Measurements from ENCODE around the gene PLCZ1. TPM values are rescaled to one million over a fixed set of nuclear protein-coding genes. Genes with fewer than 3 reads are reported as not detected.

The PLCZ1 gene
- total RNA-seq, 1 donor: 0.18 TPM

- peak; percentile 83 for DNase-seq (ENCODE audit: low read depth)
- no peak for TF ChIP-seq CTCF (IDR thresholded peaks at IDR 0.05; ENCODE audit: insufficient read depth, low read length)
- no peak overlapping the region for H3K4me3 ChIP-seq (ENCODE audit: low read depth, low read length)
These were observed 94.1 kb downstream of the PLCZ1 start for GRCh38 chr12:18643681-18644080.

DNA sequence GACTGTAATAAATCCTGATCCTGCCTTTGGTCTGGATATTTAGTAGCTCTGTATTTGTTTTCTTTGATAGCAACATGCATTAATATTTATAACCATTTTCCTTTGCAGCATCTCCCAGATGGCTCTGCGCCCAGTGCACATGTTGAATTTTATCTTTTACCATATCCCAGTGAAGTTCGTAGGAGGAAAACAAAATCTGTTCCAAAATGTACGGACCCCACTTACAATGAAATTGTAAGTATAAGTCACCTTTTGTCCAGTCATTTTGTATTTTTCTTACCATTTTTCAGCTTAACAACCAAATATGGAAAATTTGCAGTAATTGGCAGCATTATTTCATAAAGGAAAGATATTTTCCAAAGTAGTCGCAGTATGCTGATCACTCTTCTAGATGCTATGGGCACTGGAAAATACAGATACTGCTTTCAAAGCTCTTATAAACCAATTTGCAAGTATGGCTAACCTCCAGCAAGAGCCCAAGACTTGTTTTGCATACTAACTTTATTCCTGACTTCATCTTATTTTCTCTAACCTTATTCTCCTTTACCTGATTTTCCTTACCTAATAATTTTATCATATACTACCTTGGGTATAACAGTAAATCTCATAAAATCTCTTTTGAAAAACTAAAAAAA, 97.4 kb downstream of the PLCZ1 start:
- no peak for TF ChIP-seq CTCF (IDR thresholded peaks at IDR 0.05; ENCODE audit: insufficient read depth, low read length)
- no peak overlapping the region for H3K4me3 ChIP-seq (ENCODE audit: low read depth, low read length)

DNA sequence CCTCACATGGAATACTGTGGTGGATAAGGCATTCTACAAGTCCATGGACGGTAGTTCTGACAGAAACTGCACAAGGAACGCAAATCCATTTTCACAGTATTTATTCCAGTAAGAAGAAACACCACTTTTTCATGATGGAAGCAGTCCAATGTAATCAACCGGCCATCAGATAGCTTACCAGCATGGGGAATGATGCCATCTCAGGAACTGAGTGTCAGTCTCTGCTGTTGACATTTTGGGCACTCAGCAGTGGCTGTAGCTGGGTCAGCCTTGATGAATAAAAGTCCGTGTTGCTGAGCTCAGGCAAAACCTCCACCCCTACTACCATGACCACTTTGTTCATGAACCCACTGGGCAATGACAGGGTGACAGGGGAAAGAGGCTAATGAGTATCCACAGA, 103.4 kb downstream of the PLCZ1 start:
- no peak overlapping the region for H3K4me3 ChIP-seq (ENCODE audit: low read depth, low read length)
- DNase-seq (ENCODE audit: low read depth): no peak
- TF ChIP-seq CTCF (IDR thresholded peaks at IDR 0.05; ENCODE audit: insufficient read depth, low read length): no peak

More for the DNA sequence above, 97.4 kb downstream of the PLCZ1 start:
- DNase-seq (ENCODE audit: low read depth): no peak

Other genes with a start within 250 kb of the PLCZ1 start
- gene CAPZA3, start 107 bp upstream of the PLCZ1 start, total RNA-seq (ENCODE audit: low replicate concordance): not detected in 2 replicates

All from fibroblast of the aortic adventitia (primary cell).